BJ (cell line): ENCODE measurements around the gene PRR35. TPM values are rescaled to one million over a fixed set of nuclear protein-coding genes. Genes with fewer than 3 reads are reported as not detected.

Source experiments
- CTCF ChIA-PET: fragments of 350-600 bp; formaldehyde crosslinking; extraction: SDS; loops from one replicate; lab custom pipeline; 2021; ENCODE audit warnings: antibody characterized with exemption, inconsistent platforms; lab: Yijun Ruan, JAX
- POLR2A ChIA-PET: fragments of 300-600 bp; sonication (Branson Sonifier 250); formaldehyde crosslinking; extraction: SDS; loops from one replicate; lab custom pipeline; 2021; ENCODE audit warnings: antibody characterized with exemption; lab: Charles Lee
- DNase-seq: peaks from one replicate; pipeline ENCODE4 v3.0.0-alpha.2; 2011; ENCODE audit warnings: low read depth
- H3K27me3 ChIP-seq: 2 replicates; pipeline ENCODE4 v1.6.0; 2011; ENCODE audit warnings: low read length; ENCODE audit not compliant: control insufficient read depth, insufficient read depth
- H3K36me3 ChIP-seq: 2 replicates; pipeline ENCODE4 v1.5.1; 2011; ENCODE audit warnings: low read length; ENCODE audit not compliant: control insufficient read depth, insufficient read depth
- H3K4me3 ChIP-seq: 2 replicates; pipeline ENCODE4 v1.5.1; 2011; ENCODE audit warnings: low read depth, mild to moderate bottlenecking, control low read depth, low read length
- polyA plus RNA-seq: library from polyadenylated mRNA; depleted of rRNA; stranded (reverse); fragments of >200 nt; gene quantifications from 2 replicates; pipeline ENCODE4 v1.2.3, GENCODE V29; 2011
- TF ChIP-seq, protein P1 (sequence below): IDR thresholded peaks from 2 replicates; pipeline ENCODE4 v1.5.1; 2011; ENCODE audit warnings: low read depth, mild to moderate bottlenecking, control low read depth, inconsistent platforms, low read length, moderate library complexity; ENCODE audit not compliant: insufficient read depth

Gene PRR35
- polyA plus RNA-seq, 1 experiment: not detected

DNA sequence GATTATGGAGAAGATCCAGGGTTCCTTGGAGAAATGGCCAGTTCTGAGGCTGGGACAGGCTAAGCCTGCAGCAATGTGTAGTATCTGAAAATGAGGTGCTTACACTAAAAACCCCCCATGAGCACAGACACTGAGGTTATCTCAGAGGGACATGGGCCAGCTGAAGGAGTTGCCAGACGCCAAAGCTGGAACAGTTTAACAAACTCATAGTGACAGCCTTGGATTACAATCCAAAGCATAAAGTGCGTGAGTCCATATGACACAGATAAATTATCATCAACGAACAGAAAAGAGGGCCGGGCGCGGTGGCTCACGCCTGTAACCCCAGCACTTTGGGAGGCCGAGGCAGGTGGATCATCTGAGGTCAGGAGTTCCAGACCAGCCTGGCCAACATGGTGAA lies 43.9 kb upstream of the PRR35 start:
- Histone ChIP-seq H3K27me3 (no peaks in the 10 kb centered on the region), H3K4me3 (no peak overlapping the region), H3K36me3 (peaks cover 30% of the 10 kb centered on the region)
- CTCF ChIA-PET: interaction anchor here (0.9 kb wide), 1 partner anchor 115 kb away, joined by 3 read pairs; the partner anchor contains the start of gene DECR2
- no peak for DNase-seq
- TF ChIP-seq, protein P1, sequence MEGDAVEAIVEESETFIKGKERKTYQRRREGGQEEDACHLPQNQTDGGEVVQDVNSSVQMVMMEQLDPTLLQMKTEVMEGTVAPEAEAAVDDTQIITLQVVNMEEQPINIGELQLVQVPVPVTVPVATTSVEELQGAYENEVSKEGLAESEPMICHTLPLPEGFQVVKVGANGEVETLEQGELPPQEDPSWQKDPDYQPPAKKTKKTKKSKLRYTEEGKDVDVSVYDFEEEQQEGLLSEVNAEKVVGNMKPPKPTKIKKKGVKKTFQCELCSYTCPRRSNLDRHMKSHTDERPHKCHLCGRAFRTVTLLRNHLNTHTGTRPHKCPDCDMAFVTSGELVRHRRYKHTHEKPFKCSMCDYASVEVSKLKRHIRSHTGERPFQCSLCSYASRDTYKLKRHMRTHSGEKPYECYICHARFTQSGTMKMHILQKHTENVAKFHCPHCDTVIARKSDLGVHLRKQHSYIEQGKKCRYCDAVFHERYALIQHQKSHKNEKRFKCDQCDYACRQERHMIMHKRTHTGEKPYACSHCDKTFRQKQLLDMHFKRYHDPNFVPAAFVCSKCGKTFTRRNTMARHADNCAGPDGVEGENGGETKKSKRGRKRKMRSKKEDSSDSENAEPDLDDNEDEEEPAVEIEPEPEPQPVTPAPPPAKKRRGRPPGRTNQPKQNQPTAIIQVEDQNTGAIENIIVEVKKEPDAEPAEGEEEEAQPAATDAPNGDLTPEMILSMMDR: no peak
- POLR2A ChIA-PET: no interaction called here

GRCh38 chr16:518858-519257 lies 41.3 kb upstream of the PRR35 start:
- CTCF ChIA-PET: no interaction called here
- Histone ChIP-seq H3K36me3 (peaks cover 32% of the 10 kb centered on the region), H3K27me3 (no peaks in the 10 kb centered on the region), H3K4me3 (no peak overlapping the region)
- POLR2A ChIA-PET: interaction anchor here (0.6 kb wide), 1 partner anchor 255 kb away, joined by 3 read pairs; no protein-coding TSS in a partner anchor
- TF ChIP-seq, protein P1: no peak
- DNase-seq: no peak

DNA sequence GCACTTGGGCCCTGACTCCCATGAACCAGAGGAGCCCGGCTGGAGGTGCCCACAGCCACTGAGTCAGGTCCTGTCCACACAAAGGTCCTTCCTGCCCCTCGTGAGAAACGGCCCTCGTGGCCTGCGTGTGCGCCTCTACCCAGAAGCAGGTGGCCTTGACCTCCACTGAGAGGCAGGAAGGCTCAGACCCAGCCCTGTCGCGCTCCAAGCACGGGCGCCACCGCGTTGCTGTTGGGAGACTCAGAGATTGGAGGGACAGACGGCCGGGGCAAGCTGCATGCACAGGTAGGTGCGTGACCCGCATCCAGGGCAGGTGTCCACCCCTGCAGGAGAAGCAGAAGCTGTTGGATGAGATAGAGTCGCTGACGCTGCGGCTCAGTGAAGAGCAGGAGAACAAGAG lies 40.8 kb upstream of the PRR35 start:
- POLR2A ChIA-PET: no interaction called here
- Histone ChIP-seq H3K27me3 (no peaks in the 10 kb centered on the region), H3K36me3 (peaks cover 32% of the 10 kb centered on the region), H3K4me3 (no peak overlapping the region)
- TF ChIP-seq, protein P1: no peak
- no peak for DNase-seq
- CTCF ChIA-PET: interaction anchor here (0.9 kb wide), 1 partner anchor 18 kb away, joined by 4 read pairs; no protein-coding TSS in a partner anchor

DNA sequence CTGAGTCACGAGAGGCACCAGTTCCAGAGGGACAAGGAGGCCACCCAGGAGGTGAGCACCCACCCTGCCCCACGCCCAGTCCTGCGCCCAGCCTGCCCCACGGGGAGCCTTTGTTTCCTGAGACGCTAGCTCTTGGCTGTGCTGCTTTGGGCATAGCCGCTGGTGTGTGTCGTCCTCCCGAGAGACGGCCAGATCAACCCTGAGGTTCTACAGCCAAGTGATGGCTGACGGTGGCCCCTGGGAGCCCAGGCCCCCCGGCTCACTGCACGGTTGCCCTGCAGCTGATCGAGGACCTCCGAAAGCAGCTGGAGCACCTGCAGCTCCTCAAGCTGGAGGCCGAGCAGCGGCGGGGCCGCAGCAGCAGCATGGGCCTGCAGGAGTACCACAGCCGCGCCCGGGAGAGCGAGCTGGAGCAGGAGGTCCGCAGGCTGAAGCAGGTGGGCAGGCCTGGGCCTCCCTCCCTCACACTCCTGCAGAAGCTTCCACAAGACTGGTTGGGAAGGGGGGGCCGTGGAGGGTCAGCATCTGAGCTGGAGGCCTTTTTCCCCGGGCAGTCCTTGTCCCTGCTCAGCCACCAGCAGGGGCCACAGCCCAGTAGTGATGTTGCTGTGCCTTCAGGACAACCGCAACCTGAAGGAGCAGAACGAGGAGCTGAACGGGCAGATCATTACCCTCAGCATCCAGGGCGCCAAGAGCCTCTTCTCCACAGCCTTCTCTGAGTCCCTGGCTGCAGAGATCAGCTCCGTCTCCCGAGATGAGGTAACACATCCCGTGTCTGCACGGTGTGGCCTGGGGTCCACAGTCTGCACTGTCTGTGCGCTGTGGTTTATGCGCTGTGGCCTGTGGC lies 40.1 kb upstream of the PRR35 start:
- no peaks in the 10 kb centered on the region for H3K27me3 ChIP-seq
- POLR2A ChIA-PET: no interaction called here
- TF ChIP-seq, protein P1: no peak
- H3K4me3 ChIP-seq: no peak overlapping the region
- no peak for DNase-seq
- H3K36me3 ChIP-seq: peaks cover 29% of the 10 kb centered on the region
- CTCF ChIA-PET: interaction anchor here (0.8 to 0.9 kb wide), 2 partner anchors 19 to 33 kb away, joined by 3 to 4 read pairs; no protein-coding TSS in a partner anchor

DNA sequence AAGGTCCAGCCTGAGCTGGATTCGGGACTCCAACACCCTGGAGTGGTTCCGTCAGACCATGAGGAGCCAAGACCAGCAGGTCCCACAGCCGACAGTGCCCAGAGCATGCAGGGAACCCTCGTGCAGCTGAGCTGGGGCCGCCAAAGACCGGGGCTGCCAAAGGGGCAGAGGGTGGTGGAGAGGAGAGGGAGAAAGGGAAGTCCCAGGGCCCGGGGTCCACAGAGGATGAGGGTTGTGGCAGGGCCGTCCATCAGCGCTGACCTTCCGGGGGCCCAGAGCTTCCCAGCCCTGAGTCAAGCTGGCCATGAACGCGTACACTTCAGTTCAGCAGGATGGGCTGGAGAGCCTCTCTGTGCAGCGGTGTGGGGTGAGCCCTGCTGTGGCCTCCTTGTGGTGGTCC lies 39.3 kb upstream of the PRR35 start:
- no peaks in the 10 kb centered on the region for H3K27me3 ChIP-seq
- CTCF ChIA-PET: interaction anchor here (0.8 kb wide), 1 partner anchor 33 kb away, joined by 3 read pairs; no protein-coding TSS in a partner anchor
- POLR2A ChIA-PET: no interaction called here
- peaks cover 24% of the 10 kb centered on the region for H3K36me3 ChIP-seq
- DNase-seq: no peak
- H3K4me3 ChIP-seq: no peak overlapping the region
- TF ChIP-seq, protein P1: no peak
